GM12872 (cell line): ENCODE measurements around the gene PGAP1.

Source experiments
- CTCF ChIP-seq: IDR thresholded peaks from 3 replicates; pipeline ENCODE4 v1.5.1; 2011; ENCODE audit warnings: low read depth, mild to moderate bottlenecking, low read length, moderate library complexity; ENCODE audit not compliant: insufficient read depth

The PGAP1 gene

GRCh38 chr2:196884368-196884767 is 42.1 kb downstream of the PGAP1 start:
- TF ChIP-seq CTCF: no peak

GRCh38 chr2:196876364-196876763 is 50.1 kb downstream of the PGAP1 start:
- TF ChIP-seq CTCF: no peak

- no peak for TF ChIP-seq CTCF
Measured at GRCh38 chr2:196875414-196875813, 51.1 kb downstream of the PGAP1 start.

- no peak for TF ChIP-seq CTCF
Measured at GRCh38 chr2:196873511-196873910, 53.0 kb downstream of the PGAP1 start.

- TF ChIP-seq CTCF: no peak
Measured at GRCh38 chr2:196854629-196855028, 71.9 kb downstream of the PGAP1 start.

GRCh38 chr2:196853301-196854087 is 73.0 kb downstream of the PGAP1 start:
- no peak for TF ChIP-seq CTCF

GRCh38 chr2:196851088-196851487 is 75.4 kb downstream of the PGAP1 start:
- TF ChIP-seq CTCF: no peak
